Measurements from ENCODE around the gene CHRNA10. TPM values are rescaled to one million over a fixed set of nuclear protein-coding genes. Genes with fewer than 3 reads are reported as not detected.
A peak's percentile ranks its signal among the peaks of the same experiment; 100 is the strongest.

The CHRNA10 gene
- total and polyA plus RNA-seq, 2 of the 13 experiments (the other 11 are each of a cell fraction or from before 2014, with no cell fraction given), result 0.53 to 0.71 TPM

- TF ChIP-seq U2AF2 (IDR thresholded peaks at IDR 0.05; ENCODE audit: low read depth, low read length) (no peak), ZNF550 (CRISPR knock-in tag; IDR thresholded peaks at IDR 0.05; ENCODE audit: borderline replicate concordance) (no peak), DMTF1 (CRISPR knock-in tag; IDR thresholded peaks at IDR 0.05) (no peak), SKI (IDR thresholded peaks at IDR 0.05; ENCODE audit: partially characterized antibody) (peak; percentile 8), ZEB1 (IDR thresholded peaks at IDR 0.05; ENCODE audit: insufficient replicate concordance, low read depth) (no peak), ZNF441 (CRISPR knock-in tag; IDR thresholded peaks at IDR 0.05; ENCODE audit: borderline replicate concordance) (no peak), ZNF772 (CRISPR knock-in tag; IDR thresholded peaks at IDR 0.05) (no peak; the same call in 1 of the 2 replicates), LRRFIP1 (CRISPR knock-in tag; conservative IDR thresholded peaks at IDR 0.05) (no peak), ZMAT3 (CRISPR knock-in tag; conservative IDR thresholded peaks at IDR 0.05) (no peak), KDM6A (CRISPR knock-in tag; IDR thresholded peaks at IDR 0.05; ENCODE audit: low read depth) (no peak), ZXDC (CRISPR knock-in tag; IDR thresholded peaks at IDR 0.05) (no peak), ZNF878 (CRISPR knock-in tag; IDR thresholded peaks at IDR 0.05) (no peak), ZNF768 (CRISPR knock-in tag; IDR thresholded peaks at IDR 0.05) (no peak), YEATS4 (CRISPR knock-in tag; IDR thresholded peaks at IDR 0.05; ENCODE audit: borderline replicate concordance) (peak; percentile 59; the same call in 1 of the 2 replicates), ZNF34 (CRISPR knock-in tag; IDR thresholded peaks at IDR 0.05; ENCODE audit: borderline replicate concordance) (no peak), HNRNPH1 (optimal IDR thresholded peaks at IDR 0.05; ENCODE audit: low read depth, low read length) (no peak), ELK4 (CRISPR knock-in tag; IDR thresholded peaks at IDR 0.05; ENCODE audit: borderline replicate concordance) (no peak), ZNF484 (CRISPR knock-in tag; IDR thresholded peaks at IDR 0.05; ENCODE audit: borderline replicate concordance, low read depth) (no peak), PREB (CRISPR knock-in tag; IDR thresholded peaks at IDR 0.05) (no peak)
Measured at GRCh38 chr11:3642071-3642951, 28.9 kb downstream of the CHRNA10 start (continued).
